Breast epithelium (tissue), 3 donors: ENCODE measurements around the gene CIART.

ENCODE experiments used
- POLR2A ChIP-seq: fragments of 450-650 bp; IDR thresholded peaks from one replicate; pipeline ENCODE4 v1.6.1; 2016; ENCODE audit warnings: antibody characterized with exemption, mild to moderate bottlenecking, moderate library complexity
- TF ChIP-seq, protein P1 (sequence below), 3 donors: fragments of 450-650 bp; IDR thresholded peaks; one replicate each; pipeline ENCODE4 v1.5.1; 2016 to 2017; ENCODE audit warnings: antibody characterized with exemption in 3 of 3, mild to moderate bottlenecking in 3 of 3, moderate library complexity in 3 of 3

DNA sequence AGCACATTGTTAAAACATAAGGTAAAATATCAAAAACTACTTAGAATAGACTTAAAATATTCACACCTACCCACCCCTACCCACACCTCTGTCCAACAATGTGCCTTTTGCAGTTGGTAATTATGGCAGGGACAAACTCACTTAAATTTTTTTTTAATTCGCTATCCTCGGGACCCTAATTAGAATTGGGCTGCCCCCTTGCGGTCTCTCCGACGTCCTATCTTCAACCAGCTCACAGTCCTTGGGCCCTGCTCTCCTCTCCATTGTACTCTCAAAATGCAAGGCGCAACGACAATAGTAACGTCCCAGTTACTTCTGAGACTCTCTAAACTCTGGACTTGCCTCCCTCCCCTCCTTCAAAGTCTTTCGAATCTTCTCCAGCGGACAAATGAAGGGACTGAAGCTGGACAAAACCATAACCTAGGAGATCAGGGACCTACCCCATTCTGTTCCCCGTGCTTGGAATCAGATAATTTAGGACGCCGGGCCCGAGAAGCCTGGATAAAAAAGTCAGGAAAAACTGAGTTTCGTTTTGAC is 1.1 kb upstream of the CIART start:
- TF ChIP-seq, protein P1, sequence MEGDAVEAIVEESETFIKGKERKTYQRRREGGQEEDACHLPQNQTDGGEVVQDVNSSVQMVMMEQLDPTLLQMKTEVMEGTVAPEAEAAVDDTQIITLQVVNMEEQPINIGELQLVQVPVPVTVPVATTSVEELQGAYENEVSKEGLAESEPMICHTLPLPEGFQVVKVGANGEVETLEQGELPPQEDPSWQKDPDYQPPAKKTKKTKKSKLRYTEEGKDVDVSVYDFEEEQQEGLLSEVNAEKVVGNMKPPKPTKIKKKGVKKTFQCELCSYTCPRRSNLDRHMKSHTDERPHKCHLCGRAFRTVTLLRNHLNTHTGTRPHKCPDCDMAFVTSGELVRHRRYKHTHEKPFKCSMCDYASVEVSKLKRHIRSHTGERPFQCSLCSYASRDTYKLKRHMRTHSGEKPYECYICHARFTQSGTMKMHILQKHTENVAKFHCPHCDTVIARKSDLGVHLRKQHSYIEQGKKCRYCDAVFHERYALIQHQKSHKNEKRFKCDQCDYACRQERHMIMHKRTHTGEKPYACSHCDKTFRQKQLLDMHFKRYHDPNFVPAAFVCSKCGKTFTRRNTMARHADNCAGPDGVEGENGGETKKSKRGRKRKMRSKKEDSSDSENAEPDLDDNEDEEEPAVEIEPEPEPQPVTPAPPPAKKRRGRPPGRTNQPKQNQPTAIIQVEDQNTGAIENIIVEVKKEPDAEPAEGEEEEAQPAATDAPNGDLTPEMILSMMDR (IDR thresholded peaks at IDR 0.05) = peak; percentile 62 to 70 (median 68)
- no peak for TF ChIP-seq POLR2A
